MCF 10A (cell line): ENCODE data around the gene ORM2. TPM values are rescaled to one million over a fixed set of nuclear protein-coding genes. Genes with fewer than 3 reads are reported as not detected.
"Not testable (repeated sequence)": the region's sequence is repeated elsewhere in the genome, so short reads cannot be mapped to it uniquely, and the experiment has no call there.

Source experiments
- Bru-seq: library from RNA; stranded (reverse); fragments of 400-500 nt; gene quantifications from one replicate; lab custom pipeline; 2021; lab: Mats Ljungman, UMichigan
- BruChase-seq, 2 experiments: library from RNA; stranded (reverse); fragments of 400-500 nt; gene quantifications; one replicate each; lab custom pipeline; 2021; lab: Mats Ljungman, UMichigan
- BruUV-seq: library from RNA; stranded (reverse); fragments of 400-500 nt; replicated peaks from 2 replicates; lab custom pipeline; 2021; lab: Mats Ljungman, UMichigan
- CTCF ChIA-PET: fragments of 300-600 bp; sonication (Branson Sonifier 250); formaldehyde crosslinking; extraction: SDS; loops from one replicate; lab custom pipeline; 2021; ENCODE audit warnings: antibody characterized with exemption, inconsistent platforms; lab: Yijun Ruan, JAX
- POLR2A ChIA-PET: fragments of 300-600, 350-650 bp; sonication (Branson Sonifier 250); formaldehyde crosslinking; extraction: SDS; loops from one replicate; lab custom pipeline; 2020; ENCODE audit warnings: antibody characterized with exemption, inconsistent platforms; lab: Yijun Ruan, JAX
- DNase-seq: peaks from one replicate; pipeline ENCODE4 v3.0.0-alpha.2; 2018; ENCODE audit not compliant: unreplicated experiment
- H3K27ac Mint-ChIP-seq: one replicate; pipeline ENCODE4 v1.8.0; 2022; ENCODE audit warnings: mild to moderate bottlenecking, low read depth, mixed read lengths; ENCODE audit not compliant: unreplicated experiment
- H3K27me3 Mint-ChIP-seq: one replicate; pipeline ENCODE4 v1.8.0; 2022; ENCODE audit warnings: mixed read lengths; ENCODE audit not compliant: insufficient read depth, unreplicated experiment
- H3K36me3 Mint-ChIP-seq: one replicate; pipeline ENCODE4 v1.8.0; 2022; ENCODE audit warnings: mild to moderate bottlenecking, moderate library complexity, mixed read lengths; ENCODE audit not compliant: insufficient read depth, unreplicated experiment
- H3K4me1 Mint-ChIP-seq: one replicate; pipeline ENCODE4 v1.8.0; 2022; ENCODE audit warnings: mixed read lengths; ENCODE audit not compliant: insufficient read depth, unreplicated experiment
- H3K4me3 Mint-ChIP-seq: one replicate; pipeline ENCODE4 v1.8.0; 2022; ENCODE audit warnings: mild to moderate bottlenecking, moderate library complexity, mixed read lengths; ENCODE audit not compliant: unreplicated experiment
- H3K9me3 Mint-ChIP-seq: one replicate; pipeline ENCODE4 v1.8.0; 2022; ENCODE audit warnings: mixed read lengths; ENCODE audit not compliant: unreplicated experiment
- intact Hi-C: fragments of 100-400 bp; cut with micrococcal nuclease; formaldehyde crosslinking; loops from 2 replicates; pipeline ENCODE4 v1.14.1; 2022
- long read RNA-seq: library from polyadenylated mRNA; stranded (forward); transcript quantifications from one replicate; pipeline ENCODE4 v2.0.0, GENCODE V29; 2022
- total RNA-seq: library from RNA; stranded (reverse); gene quantifications from 2 replicates; pipeline ENCODE4 v1.2.3, GENCODE V29; 2022
- TF ChIP-seq, protein P1 (sequence below): fragments of 200-600 bp; IDR thresholded peaks from one replicate; pipeline ENCODE4 v1.8.0; 2022; ENCODE audit warnings: antibody characterized with exemption, mild to moderate bottlenecking; ENCODE audit not compliant: unreplicated experiment

ORM2 gene
- not detected in 2 replicates for total RNA-seq
- Bru-seq, nascent RNA, result not detected
- BruChase-seq, experiment 1, labeled RNA remaining after a 6-hour chase, result not detected
- BruChase-seq, experiment 2, labeled RNA remaining after a 2-hour chase, result not detected
- long read RNA-seq, result 0 reads

DNA sequence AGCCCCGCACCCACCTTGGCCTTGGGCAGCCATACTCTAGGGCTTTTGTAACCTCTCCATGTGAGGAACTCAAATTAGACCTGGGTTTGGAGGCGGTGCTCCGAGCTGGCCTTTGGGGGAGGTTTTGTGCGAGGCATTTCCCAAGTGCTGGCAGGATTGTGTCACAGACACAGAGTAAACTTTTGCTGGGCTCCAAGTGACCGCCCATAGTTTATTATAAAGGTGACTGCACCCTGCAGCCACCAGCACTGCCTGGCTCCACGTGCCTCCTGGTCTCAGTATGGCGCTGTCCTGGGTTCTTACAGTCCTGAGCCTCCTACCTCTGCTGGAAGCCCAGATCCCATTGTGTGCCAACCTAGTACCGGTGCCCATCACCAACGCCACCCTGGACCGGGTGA is at the start of gene ORM2:
Gene ORM2 (plus strand): TSS at position 245 of the 398 bp plus-strand sequence. CDS start 36 bp downstream, at position 281.
- CTCF ChIA-PET, intact Hi-C loops, H3K36me3 Mint-ChIP-seq, DNase-seq, POLR2A ChIA-PET, H3K27ac Mint-ChIP-seq, H3K4me1 Mint-ChIP-seq, BruUV-seq, H3K27me3 Mint-ChIP-seq, H3K9me3 Mint-ChIP-seq, H3K4me3 Mint-ChIP-seq: not testable (repeated sequence)

DNA sequence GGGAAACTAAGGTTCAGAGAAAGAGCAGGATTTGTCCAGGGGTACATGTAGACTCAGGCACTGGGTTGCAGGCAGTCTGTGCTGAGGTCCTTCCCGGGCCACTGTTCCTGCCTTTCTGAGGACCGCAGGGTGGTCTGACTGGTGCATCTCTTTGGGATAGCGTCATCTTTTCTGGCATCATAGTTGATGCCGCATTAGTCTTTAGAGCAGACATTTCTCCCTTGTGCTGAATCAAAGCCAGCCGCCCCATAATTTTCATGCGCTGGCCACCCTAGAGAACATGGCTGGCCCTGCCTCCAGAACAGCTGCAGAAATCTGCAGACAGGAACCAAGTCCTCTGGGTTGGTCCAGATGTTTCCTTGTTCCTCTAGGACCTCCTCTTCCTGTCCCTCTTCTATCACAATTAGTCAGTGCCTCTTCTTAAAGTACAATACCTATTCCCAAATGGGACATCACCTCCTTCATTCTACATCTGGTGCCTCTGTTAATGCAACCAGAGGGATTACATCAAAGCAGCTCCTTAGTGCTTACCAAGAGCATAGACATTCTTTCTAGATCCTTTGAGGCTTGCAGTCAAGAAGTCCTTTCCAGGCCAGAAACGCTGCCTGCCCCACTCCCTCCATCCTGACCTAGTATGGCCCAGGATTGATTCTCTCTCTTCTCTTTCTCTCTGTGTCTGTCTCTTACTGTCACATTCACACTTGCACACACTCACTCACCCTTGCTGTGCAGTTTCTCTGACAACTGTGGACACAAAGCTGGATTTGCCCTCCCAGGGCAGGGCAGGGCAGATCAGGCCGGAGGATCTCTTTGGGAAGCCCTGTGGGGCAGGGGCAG is 48.8 kb upstream of the ORM2 start:
- no TSS peak for BruUV-seq
- Mint-ChIP-seq H3K36me3 (no peaks in the 10 kb centered on the region), H3K9me3 (no peaks in the 10 kb centered on the region), H3K4me1 (peaks cover 49% of the 10 kb centered on the region), H3K4me3 (no peak overlapping the region), H3K27ac (no peak overlapping the region), H3K27me3 (no peaks in the 10 kb centered on the region)
- CTCF ChIA-PET, result interaction anchor here (0.6 to 2.0 kb wide), 5 partner anchors 9 to 217 kb away, joined by 3 to 7 read pairs (median 4); partner anchors contain the start of gene COL27A1
- TF ChIP-seq, protein P1, sequence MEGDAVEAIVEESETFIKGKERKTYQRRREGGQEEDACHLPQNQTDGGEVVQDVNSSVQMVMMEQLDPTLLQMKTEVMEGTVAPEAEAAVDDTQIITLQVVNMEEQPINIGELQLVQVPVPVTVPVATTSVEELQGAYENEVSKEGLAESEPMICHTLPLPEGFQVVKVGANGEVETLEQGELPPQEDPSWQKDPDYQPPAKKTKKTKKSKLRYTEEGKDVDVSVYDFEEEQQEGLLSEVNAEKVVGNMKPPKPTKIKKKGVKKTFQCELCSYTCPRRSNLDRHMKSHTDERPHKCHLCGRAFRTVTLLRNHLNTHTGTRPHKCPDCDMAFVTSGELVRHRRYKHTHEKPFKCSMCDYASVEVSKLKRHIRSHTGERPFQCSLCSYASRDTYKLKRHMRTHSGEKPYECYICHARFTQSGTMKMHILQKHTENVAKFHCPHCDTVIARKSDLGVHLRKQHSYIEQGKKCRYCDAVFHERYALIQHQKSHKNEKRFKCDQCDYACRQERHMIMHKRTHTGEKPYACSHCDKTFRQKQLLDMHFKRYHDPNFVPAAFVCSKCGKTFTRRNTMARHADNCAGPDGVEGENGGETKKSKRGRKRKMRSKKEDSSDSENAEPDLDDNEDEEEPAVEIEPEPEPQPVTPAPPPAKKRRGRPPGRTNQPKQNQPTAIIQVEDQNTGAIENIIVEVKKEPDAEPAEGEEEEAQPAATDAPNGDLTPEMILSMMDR, result no peak
- POLR2A ChIA-PET, result no interaction called here
- intact Hi-C loops, result no loop called here
- DNase-seq, result no peak

DNA sequence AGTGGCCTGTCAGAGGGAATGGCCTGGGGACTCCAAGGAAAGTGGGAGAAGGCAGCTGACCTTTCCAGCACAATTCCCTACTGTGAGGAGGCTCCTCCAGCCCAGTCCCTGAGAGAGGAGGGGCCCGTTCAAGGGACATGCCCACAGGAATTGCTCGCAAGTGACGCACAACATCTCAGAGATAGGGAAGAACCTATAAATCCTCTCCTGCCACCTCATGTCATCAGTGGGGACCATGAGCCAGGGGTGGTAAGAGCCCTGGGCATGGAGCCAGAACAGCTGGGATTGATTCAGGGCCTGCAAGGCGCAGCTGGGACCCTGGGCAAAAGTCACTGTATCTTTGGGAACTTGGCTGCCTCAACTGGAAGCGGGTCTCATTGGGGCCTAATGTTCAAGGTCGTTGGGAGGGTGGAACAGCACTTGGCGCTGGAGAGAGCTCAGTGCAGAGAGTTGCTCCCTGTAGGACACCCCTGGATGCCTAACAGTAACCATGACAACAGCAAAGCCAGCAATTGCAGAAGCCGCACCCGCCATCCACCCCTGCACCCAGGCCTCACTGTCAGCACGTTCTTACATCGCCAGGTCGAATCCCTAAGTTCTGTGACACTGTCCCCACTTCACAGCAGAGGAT is 48.1 kb upstream of the ORM2 start:
- no peak overlapping the region for H3K27ac Mint-ChIP-seq
- DNase-seq, result no peak
- BruUV-seq, result no TSS peak
- TF ChIP-seq, protein P1, result no peak
- peaks cover 51% of the 10 kb centered on the region for H3K4me1 Mint-ChIP-seq
- no peak overlapping the region for H3K4me3 Mint-ChIP-seq
- H3K9me3 Mint-ChIP-seq, result no peaks in the 10 kb centered on the region
- intact Hi-C loops, result no loop called here
- ChIA-PET POLR2A (no interaction called here), CTCF (interaction anchor here (0.6 to 2.0 kb wide), 5 partner anchors 8 to 475 kb away, joined by 3 to 7 read pairs (median 3); partner anchors contain the start of gene COL27A1)
- no peaks in the 10 kb centered on the region for H3K36me3 Mint-ChIP-seq
- H3K27me3 Mint-ChIP-seq, result no peaks in the 10 kb centered on the region

DNA sequence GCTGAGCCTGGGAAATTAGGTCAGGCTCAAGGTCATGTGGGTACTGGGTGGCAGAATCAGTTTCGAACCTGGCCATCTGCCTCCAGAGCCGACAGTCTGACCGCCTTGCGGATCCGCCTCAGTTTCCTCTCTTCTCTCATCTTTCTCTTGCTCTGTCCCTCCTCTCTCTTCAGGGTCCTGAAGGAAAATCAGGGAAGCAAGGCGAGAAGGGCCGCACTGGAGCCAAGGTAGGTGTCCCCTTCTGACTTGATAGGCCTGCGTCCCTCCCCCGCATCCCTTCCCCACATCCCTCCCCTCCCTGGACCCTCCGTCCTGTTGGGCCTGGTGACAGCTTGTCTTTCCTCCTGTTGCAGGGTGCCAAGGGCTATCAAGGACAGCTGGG is 47.6 kb upstream of the ORM2 start:
- POLR2A ChIA-PET, result no interaction called here
- CTCF ChIA-PET, result interaction anchor here (0.6 to 2.0 kb wide), 5 partner anchors 8 to 475 kb away, joined by 3 to 7 read pairs (median 4); partner anchors contain the start of gene COL27A1
- H3K27ac Mint-ChIP-seq, result no peak overlapping the region
- intact Hi-C loops, result no loop called here
- H3K36me3 Mint-ChIP-seq, result no peaks in the 10 kb centered on the region
- peaks cover 46% of the 10 kb centered on the region for H3K4me1 Mint-ChIP-seq
- H3K4me3 Mint-ChIP-seq, result no peak overlapping the region
- no peak for DNase-seq
- no peaks in the 10 kb centered on the region for H3K9me3 Mint-ChIP-seq
- no TSS peak for BruUV-seq
- no peaks in the 10 kb centered on the region for H3K27me3 Mint-ChIP-seq
- TF ChIP-seq, protein P1, result no peak
